SK-N-SH (cell line): ENCODE measurements around the gene PACC1.
A peak's percentile ranks its signal among the peaks of the same experiment; 100 is the strongest.

Source experiments
- CTCF ChIP-seq: fragments of 200-600 bp; sonication (generic); IDR thresholded peaks from 2 replicates; pipeline ENCODE4 v1.6.1; 2017; ENCODE audit warnings: antibody characterized with exemption, mild to moderate bottlenecking, moderate library complexity
- FOSL2 ChIP-seq: IDR thresholded peaks from 2 replicates; pipeline ENCODE4 v1.4.0; 2012; ENCODE audit warnings: low read depth, mild to moderate bottlenecking, moderate library complexity, borderline replicate concordance
- MAX ChIP-seq: IDR thresholded peaks from 2 replicates; pipeline ENCODE4 v1.4.0; 2012; ENCODE audit warnings: low read depth
- REST ChIP-seq: IDR thresholded peaks from 2 replicates; pipeline ENCODE4 v1.6.1; 2012; ENCODE audit warnings: mild to moderate bottlenecking, low read depth, low read length, moderate library complexity

GRCh38 chr1:212315907-212316306 is 98.8 kb downstream of the PACC1 start:
- TF ChIP-seq FOSL2 (no peak), CTCF (peak; percentile 44; the same call in 1 of the 2 replicates), MAX (no peak), REST (no peak)
